A673 (cell line): Measurements from ENCODE around the gene UTF1. TPM values are rescaled to one million over a fixed set of nuclear protein-coding genes. Genes with fewer than 3 reads are reported as not detected.

Experiments used
- Bru-seq: library from RNA; stranded (reverse); fragments of 400-500 nt; gene quantifications from one replicate; lab custom pipeline; 2021; lab: Mats Ljungman, UMichigan
- BruChase-seq, 2 experiments: library from RNA; stranded (reverse); fragments of 400-500 nt; gene quantifications; one replicate each; lab custom pipeline; 2021; lab: Mats Ljungman, UMichigan
- BruUV-seq: library from RNA; stranded (reverse); fragments of 400-500 nt; replicated peaks from 2 replicates; lab custom pipeline; 2021; lab: Mats Ljungman, UMichigan
- CTCF ChIA-PET: fragments of 300-600 bp; sonication (Branson Sonifier 250); formaldehyde crosslinking; loops from one replicate; lab custom pipeline; 2022; ENCODE audit warnings: antibody characterized with exemption; lab: Charles Lee
- POLR2A ChIA-PET: fragments of 300-600 bp; sonication (Branson Sonifier 250); formaldehyde crosslinking; loops from one replicate; lab custom pipeline; 2022; ENCODE audit warnings: antibody characterized with exemption; ENCODE audit not compliant: low non-redundant PET; lab: Charles Lee
- DNase-seq: peaks from one replicate; pipeline ENCODE4 v3.0.0-alpha.2; 2015; ENCODE audit warnings: low spot score
- H3K27ac ChIP-seq: fragments of 200-600 bp; sonication (generic); 2 replicates; pipeline ENCODE4 v1.5.1; 2016; ENCODE audit warnings: mixed run types, low read depth, mild to moderate bottlenecking, mixed read lengths, antibody characterized with exemption, low read length; ENCODE audit not compliant: poor library complexity, severe bottlenecking
- H3K27me3 ChIP-seq: fragments of 200-600 bp; sonication (generic); replicated peaks from 2 replicates; pipeline ENCODE4 v1.6.1; 2017; ENCODE audit warnings: mixed run types, low read depth, mild to moderate bottlenecking, mixed read lengths, antibody characterized with exemption, low read length; ENCODE audit not compliant: insufficient read depth, poor library complexity
- H3K36me3 ChIP-seq: fragments of 200-600 bp; sonication (generic); 2 replicates; pipeline ENCODE4 v1.6.1; 2016; ENCODE audit warnings: mixed run types, mild to moderate bottlenecking, mixed read lengths, antibody characterized with exemption, low read length; ENCODE audit not compliant: insufficient read depth, poor library complexity, severe bottlenecking
- H3K4me1 ChIP-seq: fragments of 200-600 bp; sonication (generic); 2 replicates; pipeline ENCODE4 v1.6.1; 2017; ENCODE audit warnings: mixed run types, mild to moderate bottlenecking, mixed read lengths, antibody characterized with exemption, low read length; ENCODE audit not compliant: insufficient read depth, poor library complexity, severe bottlenecking
- H3K4me3 ChIP-seq: fragments of 200-600 bp; sonication (generic); 2 replicates; pipeline ENCODE4 v1.5.1; 2016; ENCODE audit warnings: low read depth, mixed run types, mild to moderate bottlenecking, mixed read lengths, low read length; ENCODE audit not compliant: poor library complexity, severe bottlenecking
- H3K9me3 ChIP-seq: fragments of 200-600 bp; sonication (generic); 2 replicates; pipeline ENCODE4 v1.6.1; 2016; ENCODE audit warnings: mixed run types, low read depth, mild to moderate bottlenecking, mixed read lengths, antibody characterized with exemption, low read length; ENCODE audit not compliant: poor library complexity, severe bottlenecking
- CTCF ChIP-seq: fragments of 300-800, 200-600 bp; sonication (generic); conservative IDR thresholded peaks from 2 replicates; pipeline ENCODE4 v1.5.1; 2017; ENCODE audit warnings: low read depth, mild to moderate bottlenecking, antibody characterized with exemption, low read length, moderate library complexity, mixed read lengths
- EZH2 ChIP-seq: fragments of 200-600 bp; sonication (generic); IDR thresholded peaks from 2 replicates; pipeline ENCODE4 v1.6.1; 2017; ENCODE audit warnings: borderline replicate concordance, low read depth, mild to moderate bottlenecking, mixed read lengths, antibody characterized with exemption, low read length; ENCODE audit not compliant: poor library complexity, severe bottlenecking
- intact Hi-C: fragments of 100-400 bp; cut with micrococcal nuclease; formaldehyde crosslinking; loops from one replicate; pipeline ENCODE4 v1.10.0; 2022; ENCODE audit not compliant: unreplicated experiment
- long read RNA-seq: library from polyadenylated mRNA; stranded (forward); transcript quantifications from one replicate; pipeline ENCODE4 v2.0.0, GENCODE V29; 2022
- total RNA-seq: library from RNA; stranded (reverse); gene quantifications from 2 replicates; pipeline ENCODE4 v1.2.3, GENCODE V29; 2021

The UTF1 gene
- not detected in 2 replicates for total RNA-seq
- not detected for Bru-seq, nascent RNA
- BruChase-seq, experiment 1, labeled RNA remaining after a 2-hour chase: not detected
- BruChase-seq, experiment 2, labeled RNA remaining after a 6-hour chase: not detected
- long read RNA-seq: 0 reads

- BruUV-seq: no TSS peak
- H3K27me3 ChIP-seq: peaks cover 91% of the 10 kb centered on the region
- intact Hi-C loops: no loop called here
- TF ChIP-seq EZH2 (no peak), CTCF (no peak)
- H3K27ac ChIP-seq: no peak within 1 kb of the TSS
- H3K36me3 ChIP-seq: no peaks in the 10 kb centered on the region
- POLR2A ChIA-PET: no interaction called here
- CTCF ChIA-PET: no interaction called here
- H3K4me3 ChIP-seq: no peak within 1 kb of the TSS
- no peaks in the 10 kb centered on the region for H3K9me3 ChIP-seq
- H3K4me1 ChIP-seq: no peaks in the 10 kb centered on the region
- no peak for DNase-seq
Measured at GRCh38 chr10:133230044-133230361, at the start of gene UTF1. Gene UTF1, plus strand, starts transcription at chr10:133230217. Its CDS starts 72 bp downstream, at chr10:133230289.

- TF ChIP-seq EZH2: no peak
- no peak for TF ChIP-seq CTCF
Measured at GRCh38 chr10:133180965-133181639, 48.9 kb upstream of the UTF1 start.

GRCh38 chr10:133182190-133182589 lies 47.8 kb upstream of the UTF1 start:
- H3K27me3 ChIP-seq: peaks cover 12% of the 10 kb centered on the region
- intact Hi-C loops: no loop called here
- H3K4me1 ChIP-seq: no peaks in the 10 kb centered on the region
- DNase-seq: no peak
- BruUV-seq: no TSS peak
- H3K36me3 ChIP-seq: no peaks in the 10 kb centered on the region
- H3K27ac ChIP-seq: no peak overlapping the region
- no peak overlapping the region for H3K4me3 ChIP-seq
- H3K9me3 ChIP-seq: peaks cover 10% of the 10 kb centered on the region
- TF ChIP-seq EZH2 (no peak), CTCF (no peak)
- ChIA-PET POLR2A (no interaction called here), CTCF (no interaction called here)

More at GRCh38 chr10:133180965-133181639, 48.9 kb upstream of the UTF1 start:
- H3K27ac ChIP-seq: no peak overlapping the region
- ChIA-PET POLR2A (no interaction called here), CTCF (no interaction called here)
- peaks cover 10% of the 10 kb centered on the region for H3K9me3 ChIP-seq
- no peak for DNase-seq
- H3K4me1 ChIP-seq: no peaks in the 10 kb centered on the region
- peaks cover under 1% of the 10 kb centered on the region for H3K27me3 ChIP-seq
- no peaks in the 10 kb centered on the region for H3K36me3 ChIP-seq
- no TSS peak for BruUV-seq
- intact Hi-C loops: no loop called here
- no peak overlapping the region for H3K4me3 ChIP-seq
